Left kidney (tissue), 2 donors: ENCODE measurements around the gene EPHB6. TPM values are rescaled to one million over a fixed set of nuclear protein-coding genes. Genes with fewer than 3 reads are reported as not detected.

Experiments
- DNase-seq: peaks from one replicate; pipeline ENCODE4 v3.0.0-alpha.2; 2013
- polyA plus RNA-seq: library from polyadenylated mRNA; unstranded; fragments of 120-200 nt; gene quantifications from one replicate; pipeline ENCODE4 v1.2.1, GENCODE V29; 2013; ENCODE audit not compliant: insufficient read length

The EPHB6 gene
- polyA plus RNA-seq, 1 donor = 18.0 TPM

DNA sequence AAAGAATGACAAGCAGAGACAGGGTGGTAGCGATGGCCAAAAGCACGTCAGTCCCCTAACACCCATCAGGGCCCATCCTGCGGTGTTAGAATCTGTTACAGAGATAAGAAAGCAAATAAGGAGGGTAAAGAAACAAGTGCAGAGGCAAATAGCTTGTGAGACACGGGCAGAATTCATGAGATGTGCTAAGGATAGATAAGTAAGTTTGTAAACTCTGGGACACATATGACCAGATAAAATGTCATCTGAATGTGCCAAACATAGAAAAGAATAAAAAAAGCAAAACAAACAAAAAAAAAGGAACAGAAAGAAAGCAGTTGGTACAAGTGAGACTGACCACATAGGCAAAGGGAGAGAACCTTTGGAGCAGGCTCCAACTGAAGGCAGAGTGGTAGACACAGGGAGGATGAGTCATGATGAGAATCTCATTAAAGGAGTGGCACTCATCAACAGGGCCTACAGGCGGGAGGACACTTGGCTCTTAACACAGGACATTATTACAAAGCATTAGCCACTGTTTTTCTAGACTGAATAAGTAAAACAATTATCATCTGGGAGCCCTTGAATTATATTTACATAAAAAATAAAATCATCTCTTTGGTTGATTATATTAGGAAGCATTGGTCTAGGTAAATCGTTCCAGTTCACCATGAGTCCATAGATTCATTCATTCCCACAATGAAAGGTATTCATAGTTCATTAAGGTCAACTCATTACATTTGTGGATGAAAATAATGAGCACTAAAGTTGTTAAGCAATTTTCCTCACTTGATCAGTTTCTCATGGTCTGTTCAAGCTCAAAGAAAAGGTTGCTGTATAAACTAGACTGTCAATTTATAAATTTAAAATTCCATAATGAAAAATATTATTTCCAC, 21.5 kb upstream of the EPHB6 start:
- DNase-seq = no peak

DNA sequence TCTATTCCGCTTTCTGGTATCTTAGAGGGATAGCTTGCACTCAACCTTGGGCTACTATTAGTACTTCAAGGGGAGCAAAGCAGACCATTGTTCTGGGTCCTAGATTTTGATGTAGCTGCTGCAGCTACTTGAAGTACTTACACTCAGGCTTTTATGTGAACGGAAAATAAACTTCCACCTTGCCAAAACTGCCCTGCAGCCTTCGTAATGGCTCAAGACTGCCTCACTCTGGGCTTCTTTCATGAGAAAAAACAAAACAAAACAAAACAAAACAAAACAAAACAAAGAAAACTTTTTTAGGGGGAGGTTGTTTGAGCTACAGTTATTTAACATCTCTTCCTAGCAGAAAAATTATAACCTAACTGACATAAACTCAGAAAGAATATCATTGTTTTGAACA, 19.4 kb upstream of the EPHB6 start:
- no peak for DNase-seq

DNA sequence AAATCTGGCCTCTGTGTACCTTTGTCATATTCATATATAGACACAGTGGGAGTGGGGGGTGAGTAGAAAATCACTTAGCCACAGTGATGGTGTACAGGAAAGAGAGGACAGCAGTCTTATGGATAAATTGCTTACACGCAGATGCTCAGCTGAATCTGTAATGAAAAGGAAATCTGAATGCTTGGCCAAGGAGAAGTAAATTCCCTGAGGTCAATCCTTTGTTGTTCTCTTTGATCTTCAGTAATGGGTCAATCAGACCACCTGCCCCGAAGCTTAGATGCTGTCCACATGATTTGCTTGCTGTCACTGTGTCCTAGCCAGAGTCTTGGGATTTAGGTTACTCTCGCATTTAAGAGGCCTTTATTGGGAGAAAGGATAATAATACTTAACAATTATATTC, 18.4 kb upstream of the EPHB6 start:
- no peak for DNase-seq

- no peak for DNase-seq
Measured at GRCh38 chr7:142838461-142839213, 16.2 kb upstream of the EPHB6 start.

- DNase-seq = no peak
Measured at GRCh38 chr7:142842251-142842766, 12.6 kb upstream of the EPHB6 start.

DNA sequence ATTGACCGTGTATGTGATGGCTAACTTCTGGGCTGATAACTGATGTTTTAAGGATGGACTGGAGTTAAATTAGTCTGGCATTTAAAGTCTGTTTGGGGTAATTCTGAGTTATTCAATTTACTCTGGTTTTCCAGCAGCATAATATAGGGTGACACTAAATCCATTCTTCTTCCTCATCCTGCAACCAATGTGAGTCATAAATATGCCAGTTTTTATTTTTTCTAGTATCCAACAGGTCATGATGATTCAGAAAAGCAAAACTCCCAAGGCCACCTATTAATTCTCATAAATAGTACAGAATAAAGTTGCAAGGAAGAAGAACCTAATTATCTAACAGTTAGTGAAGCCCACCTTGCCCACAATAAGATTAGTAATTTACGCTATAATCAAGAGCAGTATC, 7.5 kb upstream of the EPHB6 start:
- DNase-seq = no peak

- DNase-seq = no peak
Measured at GRCh38 chr7:142851269-142851668, 3.6 kb upstream of the EPHB6 start.

- no peak for DNase-seq
Measured at GRCh38 chr7:142851919-142852318, 3.0 kb upstream of the EPHB6 start.

DNA sequence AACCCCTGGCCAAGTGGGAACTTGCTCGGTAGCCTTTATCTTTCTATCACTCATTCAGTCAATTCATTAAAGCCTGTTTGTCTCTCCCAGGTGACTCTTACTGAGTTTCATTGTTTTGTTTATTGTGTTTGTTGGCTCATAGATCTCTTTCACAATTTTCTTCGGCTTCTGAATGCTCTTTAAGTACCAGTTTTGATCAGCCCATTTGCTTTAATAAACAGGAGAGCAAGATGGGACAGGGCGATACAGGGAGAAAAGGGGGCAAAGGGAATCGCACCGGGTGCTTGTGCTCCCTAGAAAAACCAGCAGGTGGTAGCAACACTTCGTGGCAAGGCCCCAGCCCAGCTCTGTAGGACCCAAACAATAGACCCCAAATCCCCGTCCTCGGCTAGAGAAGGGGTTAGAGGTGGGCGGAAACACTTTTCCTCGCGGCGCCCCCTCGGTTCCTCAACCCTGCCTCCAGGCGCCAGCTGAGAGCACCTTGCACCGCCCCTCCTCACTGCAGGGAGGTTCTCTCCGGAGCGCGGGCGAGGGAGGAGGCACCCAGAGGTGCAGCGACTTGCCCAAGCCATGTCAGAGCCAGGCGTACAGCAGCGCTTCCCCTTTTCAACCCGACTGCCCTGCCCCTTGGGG, 1.0 kb upstream of the EPHB6 start:
- peak; percentile 65 for DNase-seq

- no peak for DNase-seq
Measured at GRCh38 chr7:142855114-142855743, 353 bp downstream of the EPHB6 start.

GRCh38 chr7:142855756-142856564, 1.1 kb downstream of the EPHB6 start:
- no peak for DNase-seq

DNA sequence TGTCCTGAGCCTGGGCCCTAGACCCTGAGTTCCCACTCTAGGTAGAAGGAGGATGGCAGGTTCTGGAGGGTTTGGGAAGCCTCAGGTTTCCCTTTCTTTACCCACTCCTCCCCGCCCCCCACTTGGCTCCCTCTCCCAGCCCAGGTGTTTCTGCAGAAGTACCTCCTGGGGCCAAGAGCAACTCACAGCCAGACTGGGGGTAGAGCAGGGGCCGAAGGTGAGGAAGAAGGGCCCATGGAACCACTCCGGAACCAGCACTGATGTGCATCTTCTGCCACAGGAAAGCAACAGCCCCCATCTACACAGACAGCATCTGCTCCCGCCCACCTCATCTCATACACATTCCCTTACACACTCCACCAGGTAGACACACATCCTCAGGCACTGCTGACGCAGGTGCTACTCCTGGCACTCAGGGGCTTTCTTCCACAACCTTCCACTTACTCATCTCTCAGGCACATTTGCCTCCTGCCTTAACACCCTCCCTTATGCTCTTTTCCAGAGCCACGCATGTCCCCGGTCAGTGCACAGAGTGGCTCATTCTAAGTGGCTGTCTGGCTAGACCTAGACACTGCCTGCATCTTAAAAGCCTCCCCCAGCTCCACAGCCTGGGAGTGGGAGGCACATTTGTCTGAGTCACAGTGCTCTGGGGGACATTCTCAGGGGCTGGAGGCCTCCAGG, 1.8 kb downstream of the EPHB6 start:
- no peak for DNase-seq

- no peak for DNase-seq
Measured at GRCh38 chr7:142857625-142858024, 2.7 kb downstream of the EPHB6 start.

GRCh38 chr7:142859411-142859810, 4.5 kb downstream of the EPHB6 start:
- no peak for DNase-seq

DNA sequence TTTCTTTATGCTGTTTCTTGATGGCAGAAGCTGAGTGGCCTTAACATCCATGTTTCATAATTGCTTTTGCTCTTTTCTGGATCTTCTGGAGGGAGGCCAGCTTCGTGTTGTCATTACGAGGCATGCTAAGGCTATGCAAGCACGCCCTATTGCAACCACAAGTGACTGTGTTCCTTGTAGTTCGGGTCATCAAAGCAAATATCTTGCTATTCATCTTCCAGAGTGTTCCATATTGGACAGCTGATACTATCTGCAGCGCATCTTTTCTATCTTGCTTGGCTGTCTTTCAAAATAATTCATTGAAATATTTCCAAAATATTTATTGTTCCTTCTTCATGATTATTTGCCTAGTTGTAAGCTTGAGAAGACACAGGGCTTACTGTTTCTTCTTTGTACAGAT, 5.0 kb downstream of the EPHB6 start:
- no peak for DNase-seq

DNA sequence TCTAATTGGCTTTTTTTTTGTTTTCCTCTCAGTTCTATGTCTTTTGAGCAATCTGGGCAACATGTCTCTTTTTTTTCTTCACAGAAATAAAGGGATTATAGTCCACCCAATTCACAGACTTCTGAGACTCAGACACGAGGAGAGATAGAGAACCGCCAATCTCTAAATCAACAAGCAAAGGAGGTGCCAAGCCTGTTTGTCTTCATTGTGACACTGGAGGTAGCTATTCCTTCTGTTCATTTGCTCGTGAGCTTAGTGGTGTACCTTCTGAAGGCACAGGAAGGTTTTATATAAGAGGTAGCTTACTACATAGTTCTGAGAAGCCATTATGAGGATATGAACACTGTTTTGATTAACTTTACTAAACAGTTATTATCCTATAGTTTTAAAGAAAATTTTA, 6.1 kb downstream of the EPHB6 start:
- no peak for DNase-seq

GRCh38 chr7:142862351-142862750, 7.5 kb downstream of the EPHB6 start:
- DNase-seq = no peak

GRCh38 chr7:142862786-142863400, 8.0 kb downstream of the EPHB6 start:
- DNase-seq = no peak

DNA sequence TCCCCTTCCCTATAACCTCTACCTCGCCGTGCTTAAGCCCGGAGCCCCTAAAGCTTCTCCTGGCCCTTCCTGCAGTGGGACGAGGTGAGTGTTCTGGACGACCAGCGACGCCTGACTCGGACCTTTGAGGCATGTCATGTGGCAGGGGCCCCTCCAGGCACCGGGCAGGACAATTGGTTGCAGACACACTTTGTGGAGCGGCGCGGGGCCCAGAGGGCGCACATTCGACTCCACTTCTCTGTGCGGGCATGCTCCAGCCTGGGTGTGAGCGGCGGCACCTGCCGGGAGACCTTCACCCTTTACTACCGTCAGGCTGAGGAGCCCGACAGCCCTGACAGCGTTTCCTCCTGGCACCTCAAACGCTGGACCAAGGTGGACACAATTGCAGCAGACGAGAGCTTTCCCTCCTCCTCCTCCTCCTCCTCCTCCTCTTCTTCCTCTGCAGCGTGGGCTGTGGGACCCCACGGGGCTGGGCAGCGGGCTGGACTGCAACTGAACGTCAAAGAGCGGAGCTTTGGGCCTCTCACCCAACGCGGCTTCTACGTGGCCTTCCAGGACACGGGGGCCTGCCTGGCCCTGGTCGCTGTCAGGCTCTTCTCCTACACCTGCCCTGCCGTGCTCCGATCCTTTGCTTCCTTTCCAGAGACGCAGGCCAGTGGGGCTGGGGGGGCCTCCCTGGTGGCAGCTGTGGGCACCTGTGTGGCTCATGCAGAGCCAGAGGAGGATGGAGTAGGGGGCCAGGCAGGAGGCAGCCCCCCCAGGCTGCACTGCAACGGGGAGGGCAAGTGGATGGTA, 9.2 kb downstream of the EPHB6 start:
- DNase-seq = no peak
